Heart left ventricle (tissue), 16 donors: Measurements from ENCODE around the gene MEGF8. TPM values are rescaled to one million over a fixed set of nuclear protein-coding genes. Genes with fewer than 3 reads are reported as not detected.

Source experiments
- ATAC-seq, 4 donors: fragments of 200-7000 bp; cut with Tn5 transposase; one replicate each; pipeline ENCODE4 v1.9.1; 2020 to 2022; ENCODE audit warnings: moderate library complexity in 4 of 4, mild to moderate bottlenecking in 3 of 4, moderate number of reproducible peaks in 1 of 4
- DNase-seq, 5 donors: peaks; one replicate each; pipeline ENCODE4 v3.0.0-alpha.2; 2020
- H3K27ac ChIP-seq, 12 donors: fragments of 200-600 bp; sonication (generic) in 4 of 12; one replicate each; pipeline versions ENCODE4 v1.5.0 to v1.8.0; 2016 to 2022; ENCODE audit warnings: mild to moderate bottlenecking in 2 of 12
- H3K27me3 ChIP-seq, 9 donors: fragments of 200-600 bp; sonication (generic) in 2 of 9; one replicate each; pipeline versions ENCODE4 v1.5.1 to v1.8.0; 2016 to 2022; ENCODE audit warnings: mild to moderate bottlenecking in 3 of 9
- H3K36me3 ChIP-seq, 9 donors: fragments of 200-600 bp; sonication (generic) in 2 of 9; one replicate each; pipeline versions ENCODE4 v1.5.0 to v1.8.0; 2018 to 2022; ENCODE audit warnings: mild to moderate bottlenecking in 2 of 9
- H3K4me1 ChIP-seq, 12 donors: fragments of 200-600 bp; sonication (generic) in 4 of 12; one replicate each; pipeline versions ENCODE4 v1.5.0 to v1.8.0; 2016 to 2022; ENCODE audit warnings: mild to moderate bottlenecking in 3 of 12
- H3K4me3 ChIP-seq, 12 donors: fragments of 200-600 bp; sonication (generic) in 4 of 12; one replicate each; pipeline versions ENCODE4 v1.5.0 to v1.8.0; 2017 to 2022; ENCODE audit warnings: mild to moderate bottlenecking in 9 of 12, moderate library complexity in 4 of 12
- H3K9me3 ChIP-seq, 12 donors: fragments of 200-600 bp; sonication (generic) in 4 of 12; one replicate each; pipeline versions ENCODE4 v1.5.0 to v1.8.0; 2016 to 2022; ENCODE audit warnings: mild to moderate bottlenecking in 1 of 12
- CTCF ChIP-seq, 12 donors: fragments of 200-600 bp; sonication (generic) in 4 of 12; IDR thresholded peaks; one replicate each; pipeline versions ENCODE4 v1.5.0 to v1.8.0; 2018 to 2022; ENCODE audit warnings: antibody characterized with exemption in 12 of 12, mild to moderate bottlenecking in 5 of 12
- POLR2A ChIP-seq, 2 donors: fragments of 450-650 bp; IDR thresholded peaks; one replicate each; pipeline ENCODE4 v1.6.1; 2017; ENCODE audit warnings: antibody characterized with exemption in 2 of 2, mild to moderate bottlenecking in 2 of 2, moderate library complexity in 2 of 2
- WGBS, 4 donors: extraction: QIAGEN DNeasy Blood & Tissue Kit in 2 of 4; methylation state at CpG; one replicate each; pipeline versions ENCODE4 v1.1.5 to v1.1.7; 2013 to 2018; 5-methylcytosine and 5-hydroxymethylcytosine counted together
- intact Hi-C, 10 donors: fragments of 100-400 bp; cut with DNase I; formaldehyde crosslinking; loops; one replicate each; pipeline versions ENCODE4 v1.11.1 to v1.14.2; 2022
- polyA plus RNA-seq, 2 donors: library from polyadenylated mRNA; stranded (reverse); fragments of 200-250 nt; gene quantifications; one replicate each; pipeline ENCODE4 v1.2.3, GENCODE V29; 2013
- total RNA-seq, 9 donors: library from RNA; depleted of rRNA in 2 of 9; stranded (reverse); fragments of >200 nt in 2 of 9; fragmentation: NEBNext Ultra II Directional in 3 of 9; extraction: Animal tissue kit (Norgen Biotek cat#: 25700) in 3 of 9; gene quantifications; one replicate each; pipeline versions ENCODE4 v1.1.0 to v1.2.4, GENCODE V29; 2016 to 2023
- donor health status: ischemic (EF 13 %, LVEDD 7.1; RV severe dilation, severe dysfunction).
- donor health status: healthy with polysubstance abuse.
- donor health status: DM: no; HTN: yes; CAD: no.
- donor health status: DM: no; HTN: no; CAD: no.
- donor health status: ischemic (EF 25% LVEDD 6.9; RV normal size, moderate dysfunction).
- donor health status: ischemic (EF 25% LVEDD 5.7; RV mildly dilated, moderate dysfunction).
- donor health status: healthy.
- donor health status: DM: yes; HTN: yes; CAD: no.
- donor health status: ischemic (EF 35%, LVEDD 5.7; RV mildly dilated, moderate dysfunction).
- donor health status: nonischemic (EF 11% LVEDD 7.7; RV severe dilation, severe dysfunction).
- donor health status: DM: yes; HTN: yes; CAD: no.
- donor health status: PGD.
- donor health status: ischemic (EF 29% LVEDD 5.4; RV normal size, mild dysfunction).
- donor health status: nonischemic (EF 23%, LVEDD 6.1; RV moderate dilation, normal function).

MEGF8 gene
- total and polyA plus RNA-seq, 11 donors = 22.8 to 50.4 (median 32.8) TPM

- Histone ChIP-seq H3K4me3 (no peak overlapping the region), H3K27me3 (no peaks in the 10 kb centered on the region), H3K9me3 (no peaks in the 10 kb centered on the region), H3K27ac (no peak overlapping the region), H3K36me3 (peaks cover 0 to 38% (median 18%) of the 10 kb centered on the region in 9 donors), H3K4me1 (peaks cover 0 to 25% (median 10%) of the 10 kb centered on the region in 12 donors)
- DNase-seq (no peak), ATAC-seq (no peak)
- TF ChIP-seq CTCF (IDR thresholded peaks at IDR 0.05) = no peak
- TF ChIP-seq POLR2A (IDR thresholded peaks at IDR 0.05) = no peak
- intact Hi-C loops = loop anchor here in 1 of 10 donors (5.0 kb wide), 1 partner anchor 76 kb away; the partner anchor contains the start of gene MEGF8
- WGBS, 4 donors = 95 to 97% (median 97%) methylated on average over 10 of the region's 10 CpGs
These were observed 78.2 kb downstream of the MEGF8 start for GRCh38 chr19:42403586-42403985.

GRCh38 chr19:42406111-42406510 is 80.7 kb downstream of the MEGF8 start:
- no peak for ATAC-seq
- 95 to 100% (median 96%) methylated on average over 1 to 11 of the region's 11 CpGs for WGBS, 4 donors
- Histone ChIP-seq H3K36me3 (peaks cover 0 to 47% (median 27%) of the 10 kb centered on the region in 9 donors), H3K4me1 (peaks cover 4 to 45% (median 19%) of the 10 kb centered on the region in 12 donors), H3K4me3 (no peak overlapping the region), H3K9me3 (no peaks in the 10 kb centered on the region), H3K27me3 (no peaks in the 10 kb centered on the region), H3K27ac (no peak overlapping the region)
- TF ChIP-seq CTCF (IDR thresholded peaks at IDR 0.05) = no peak
- TF ChIP-seq POLR2A (IDR thresholded peaks at IDR 0.05) = no peak
- DNase-seq = no peak
- intact Hi-C loops = no loop called here

- Histone ChIP-seq H3K27me3 (no peaks in the 10 kb centered on the region), H3K4me3 (no peak overlapping the region), H3K27ac (no peak overlapping the region), H3K36me3 (peaks cover 0 to 47% (median 27%) of the 10 kb centered on the region in 9 donors), H3K4me1 (peaks cover 4 to 38% (median 18%) of the 10 kb centered on the region in 12 donors), H3K9me3 (no peaks in the 10 kb centered on the region)
- 87 to 93% (median 92%) methylated on average over 20 to 30 of the region's 30 CpGs for WGBS, 4 donors
- peak in 2 of 5 donors; percentile 26 to 52 for DNase-seq
- TF ChIP-seq CTCF (IDR thresholded peaks at IDR 0.05) (no peak), POLR2A (IDR thresholded peaks at IDR 0.05) (no peak)
- intact Hi-C loops = no loop called here
- ATAC-seq = no peak
These were observed 81.8 kb downstream of the MEGF8 start for GRCh38 chr19:42407085-42407815.

GRCh38 chr19:42407816-42408175 is 82.4 kb downstream of the MEGF8 start:
- H3K36me3 ChIP-seq = peaks cover 0 to 47% (median 27%) of the 10 kb centered on the region in 9 donors
- H3K27me3 ChIP-seq = no peaks in the 10 kb centered on the region
- H3K27ac ChIP-seq = no peak overlapping the region
- peaks cover 4 to 38% (median 21%) of the 10 kb centered on the region in 12 donors for H3K4me1 ChIP-seq
- no peak overlapping the region for H3K4me3 ChIP-seq
- intact Hi-C loops = no loop called here
- ATAC-seq (no peak), DNase-seq (peak in 1 of 5 donors; percentile 19)
- H3K9me3 ChIP-seq = no peaks in the 10 kb centered on the region
- whole genome bisulfite sequencing, 4 donors = 97 to 100% (median 98%) methylated on average over 10 of the region's 10 CpGs
- no peak for TF ChIP-seq CTCF (IDR thresholded peaks at IDR 0.05)
- TF ChIP-seq POLR2A (IDR thresholded peaks at IDR 0.05) = no peak
